Measurements from ENCODE around the gene GRB2. TPM values are rescaled to one million over a fixed set of nuclear protein-coding genes. Genes with fewer than 3 reads are reported as not detected.
"Not testable (repeated sequence)": the region's sequence is repeated elsewhere in the genome, so short reads cannot be mapped to it uniquely, and the experiment has no call there.

Gene GRB2
- total RNA-seq, 2 donors from 2014 or later = 117 to 126 TPM

- Histone ChIP-seq H3K27ac (peak overlapping the region; percentile 90), H3K9ac (ENCODE audit: low read depth in 2 of 2, low read length in 2 of 2) (no peak overlapping the region), H3K36me3 (no peaks in the 10 kb centered on the region), H3K4me1 (peaks cover 8% of the 10 kb centered on the region), H3K27me3 (no peaks in the 10 kb centered on the region), H3K9me3 (no peaks in the 10 kb centered on the region), H3K4me3 (no peak overlapping the region)
- TF ChIP-seq, protein P1, sequence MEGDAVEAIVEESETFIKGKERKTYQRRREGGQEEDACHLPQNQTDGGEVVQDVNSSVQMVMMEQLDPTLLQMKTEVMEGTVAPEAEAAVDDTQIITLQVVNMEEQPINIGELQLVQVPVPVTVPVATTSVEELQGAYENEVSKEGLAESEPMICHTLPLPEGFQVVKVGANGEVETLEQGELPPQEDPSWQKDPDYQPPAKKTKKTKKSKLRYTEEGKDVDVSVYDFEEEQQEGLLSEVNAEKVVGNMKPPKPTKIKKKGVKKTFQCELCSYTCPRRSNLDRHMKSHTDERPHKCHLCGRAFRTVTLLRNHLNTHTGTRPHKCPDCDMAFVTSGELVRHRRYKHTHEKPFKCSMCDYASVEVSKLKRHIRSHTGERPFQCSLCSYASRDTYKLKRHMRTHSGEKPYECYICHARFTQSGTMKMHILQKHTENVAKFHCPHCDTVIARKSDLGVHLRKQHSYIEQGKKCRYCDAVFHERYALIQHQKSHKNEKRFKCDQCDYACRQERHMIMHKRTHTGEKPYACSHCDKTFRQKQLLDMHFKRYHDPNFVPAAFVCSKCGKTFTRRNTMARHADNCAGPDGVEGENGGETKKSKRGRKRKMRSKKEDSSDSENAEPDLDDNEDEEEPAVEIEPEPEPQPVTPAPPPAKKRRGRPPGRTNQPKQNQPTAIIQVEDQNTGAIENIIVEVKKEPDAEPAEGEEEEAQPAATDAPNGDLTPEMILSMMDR (IDR thresholded peaks at IDR 0.05) = no peak
- intact Hi-C loops (cut with DNase I) = no loop called here
- no peak for DNase-seq
These were observed 97.3 kb downstream of the GRB2 start for GRCh38 chr17:75307957-75308731.

- Histone ChIP-seq H3K36me3 (no peaks in the 10 kb centered on the region), H3K27me3 (no peaks in the 10 kb centered on the region), H3K27ac (no peak overlapping the region), H3K9me3 (no peaks in the 10 kb centered on the region), H3K4me1 (no peaks in the 10 kb centered on the region), H3K9ac (ENCODE audit: low read depth in 2 of 2, low read length in 2 of 2) (no peak overlapping the region), H3K4me3 (no peak overlapping the region)
- DNase-seq = no peak
- intact Hi-C loops (cut with DNase I) = no loop called here
- TF ChIP-seq, protein P1 (IDR thresholded peaks at IDR 0.05) = no peak
These were observed 103.8 kb downstream of the GRB2 start for GRCh38 chr17:75301502-75302206.

GRCh38 chr17:75301049-75301448, 104.4 kb downstream of the GRB2 start:
- Histone ChIP-seq H3K4me1 (no peaks in the 10 kb centered on the region), H3K4me3 (no peak overlapping the region), H3K27me3 (no peaks in the 10 kb centered on the region), H3K9me3 (no peaks in the 10 kb centered on the region), H3K27ac (no peak overlapping the region), H3K9ac (ENCODE audit: low read depth in 2 of 2, low read length in 2 of 2) (no peak overlapping the region), H3K36me3 (no peaks in the 10 kb centered on the region)
- intact Hi-C loops (cut with DNase I) = no loop called here
- TF ChIP-seq, protein P1 (IDR thresholded peaks at IDR 0.05) = no peak
- no peak for DNase-seq

GRCh38 chr17:75300280-75300679, 105.2 kb downstream of the GRB2 start:
- intact Hi-C loops (cut with DNase I) = no loop called here
- TF ChIP-seq, protein P1 (IDR thresholded peaks at IDR 0.05) = no peak
- no peaks in the 10 kb centered on the region for H3K9me3 ChIP-seq

DNA sequence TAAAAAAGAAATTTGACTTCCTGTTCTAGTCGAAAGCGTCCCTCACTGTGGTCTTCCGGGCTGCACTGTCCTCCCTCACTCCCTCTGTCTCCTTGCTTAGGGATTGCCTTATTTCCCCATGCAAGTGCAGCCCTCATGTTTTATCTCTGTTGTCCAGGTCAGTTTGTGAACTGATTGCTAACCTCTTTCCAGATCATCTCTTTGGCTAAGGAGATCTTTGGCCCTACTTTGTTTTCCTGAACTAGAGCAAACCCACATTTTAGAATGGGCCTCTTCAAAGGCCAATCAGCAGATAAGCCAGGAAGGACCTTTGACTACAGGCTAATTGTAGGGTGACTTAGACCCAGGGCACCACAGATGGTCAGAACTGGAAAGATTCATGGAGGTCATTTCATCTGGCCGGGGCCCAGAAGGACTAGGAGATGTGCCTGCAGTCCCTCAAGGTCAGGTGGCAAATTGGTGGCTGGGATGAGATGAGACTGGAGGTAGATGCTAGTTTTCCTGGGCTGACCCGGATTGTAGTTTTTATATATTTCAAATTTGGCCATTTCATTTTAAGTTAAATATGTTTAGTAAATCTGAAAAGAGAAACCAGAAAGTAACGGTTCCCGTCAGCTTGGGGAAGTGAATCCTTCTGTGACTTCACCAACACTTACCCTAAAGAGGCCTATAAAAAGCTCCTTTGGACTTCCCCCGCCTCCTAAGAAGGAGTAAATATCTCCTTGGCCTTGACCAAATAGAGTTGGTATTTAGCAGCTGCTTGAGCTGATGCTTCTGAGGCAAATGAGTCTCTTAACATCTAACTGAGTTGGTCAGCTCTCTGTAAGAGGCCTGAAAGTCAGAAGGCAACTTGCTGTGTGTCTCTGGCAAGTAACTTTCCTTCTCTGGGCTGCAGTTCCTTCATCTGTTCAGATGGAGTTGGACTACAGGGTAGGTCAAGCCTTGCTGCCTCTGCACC, 110.0 kb downstream of the GRB2 start:
- TF ChIP-seq, protein P1 (IDR thresholded peaks at IDR 0.05) = no peak
- H3K9me3 ChIP-seq = no peaks in the 10 kb centered on the region
- peak overlapping the region; percentile 83 for H3K27ac ChIP-seq
- H3K4me1 ChIP-seq = no peaks in the 10 kb centered on the region
- H3K4me3 ChIP-seq = no peak overlapping the region
- intact Hi-C loops (cut with DNase I) = no loop called here
- no peaks in the 10 kb centered on the region for H3K27me3 ChIP-seq
- no peaks in the 10 kb centered on the region for H3K36me3 ChIP-seq
- DNase-seq = no peak
- H3K9ac ChIP-seq (ENCODE audit: low read depth in 2 of 2, low read length in 2 of 2) = peak overlapping the region; percentile 30 to 39

More at GRCh38 chr17:75300280-75300679, 105.2 kb downstream of the GRB2 start:
- H3K9ac ChIP-seq (ENCODE audit: low read depth in 2 of 2, low read length in 2 of 2) = no peak overlapping the region
- DNase-seq = no peak
- H3K4me1 ChIP-seq = no peaks in the 10 kb centered on the region
- no peak overlapping the region for H3K4me3 ChIP-seq
- H3K36me3 ChIP-seq = no peaks in the 10 kb centered on the region
- no peak overlapping the region for H3K27ac ChIP-seq
- no peaks in the 10 kb centered on the region for H3K27me3 ChIP-seq

- H3K36me3 ChIP-seq; DNase-seq; H3K9ac ChIP-seq (ENCODE audit: low read depth in 2 of 2, low read length in 2 of 2); H3K27ac ChIP-seq; intact Hi-C loops (cut with DNase I); H3K9me3 ChIP-seq; H3K27me3 ChIP-seq; H3K4me1 ChIP-seq; H3K4me3 ChIP-seq: not testable (repeated sequence)
These were observed 112.5 kb downstream of the GRB2 start for GRCh38 chr17:75292810-75293448.
